ENCODE measurements around the gene RGS10. TPM values are rescaled to one million over a fixed set of nuclear protein-coding genes. Genes with fewer than 3 reads are reported as not detected.

Gene RGS10
- polyA plus RNA-seq, 3 donors: 57.1 to 87.2 (median 75.8) TPM

- H3K4me1 Mint-ChIP-seq: peaks cover 40% of the 10 kb centered on the region
- peak overlapping the region; percentile 81 to 90 for H3K4me3 Mint-ChIP-seq
- peak overlapping the region in 3 of 7 donors; percentile 19 to 56 (median 36) for H3K27ac Mint-ChIP-seq
- Histone ChIP-seq H4K20me1 (ENCODE audit: insufficient read depth, low read length) (peaks cover 38% of the 10 kb centered on the region), H3K4me3 (replicated peaks in 1 of 3; ENCODE audit: low read depth in 2 of 3, low read length in 3 of 3) (peak overlapping the region; percentile 67 to 85 (median 72)), H3K9ac (ENCODE audit: insufficient read depth, low read length, poor library complexity, severe bottlenecking) (peak overlapping the region; percentile 72), H2AFZ (ENCODE audit: insufficient read depth, low read depth, low read length, poor library complexity, severe bottlenecking) (peak overlapping the region; percentile 87), H3K36me3 (replicated peaks in 1 of 2; ENCODE audit: control insufficient read depth in 1 of 2, insufficient read depth in 2 of 2, low read length in 2 of 2) (no peaks in the 10 kb centered on the region), H3K4me1 (ENCODE audit: control insufficient read depth in 1 of 2, insufficient read depth in 2 of 2, low read length in 2 of 2) (peaks cover 27 to 47% of the 10 kb centered on the region in 2 donors), H3K4me2 (replicated peaks; ENCODE audit: extremely low read depth, low read length, poor library complexity, severe bottlenecking) (peak overlapping the region; percentile 84), H3K9me3 (replicated peaks in 1 of 2; ENCODE audit: control insufficient read depth in 1 of 2, insufficient read depth in 1 of 2, low read length in 2 of 2) (no peaks in the 10 kb centered on the region), H3K27ac (ENCODE audit: low read depth in 1 of 2, low read length in 2 of 2) (no peak overlapping the region), H3K27me3 (ENCODE audit: control insufficient read depth in 2 of 2, insufficient read depth in 2 of 2, low read length in 2 of 2) (peaks cover 0 to 11% of the 10 kb centered on the region in 2 donors), H3K79me2 (ENCODE audit: insufficient read depth, low read length) (peaks cover 36% of the 10 kb centered on the region)
- intact Hi-C loops (cut with micrococcal nuclease): no loop called here
- H3K27me3 Mint-ChIP-seq (ENCODE audit: low read depth in 3 of 3): peaks cover 12 to 18% (median 13%) of the 10 kb centered on the region in 3 donors
- peak in 2 of 3 donors; percentile 45 to 48 for DNase-seq
- H3K9me3 Mint-ChIP-seq: peaks cover 0 to 2% (median 0%) of the 10 kb centered on the region in 7 donors
- TF ChIP-seq CTCF (IDR thresholded peaks at IDR 0.05): peak; percentile 20
- under 1% methylated on average over 73 of the region's 78 CpGs for WGBS (ENCODE audit: insufficient coverage)
- H3K36me3 Mint-ChIP-seq: peaks cover 2% of the 10 kb centered on the region in 2 donors
These were observed 682 bp upstream of the RGS10 start for GRCh38 chr10:119542988-119543813.

GRCh38 chr10:119541459-119542356 is 811 bp downstream of the RGS10 start:
- H3K9me3 ChIP-seq (replicated peaks in 1 of 2; ENCODE audit: control insufficient read depth in 1 of 2, insufficient read depth in 1 of 2, low read length in 2 of 2): no peaks in the 10 kb centered on the region
- peak overlapping the region; percentile 72 for H3K9ac ChIP-seq (ENCODE audit: insufficient read depth, low read length, poor library complexity, severe bottlenecking)
- Mint-ChIP-seq H3K27me3 (ENCODE audit: low read depth in 3 of 3) (peaks cover 10 to 17% (median 13%) of the 10 kb centered on the region in 3 donors), H3K4me3 (peak overlapping the region; percentile 83 to 85), H3K9me3 (peaks cover 0 to 2% (median 0%) of the 10 kb centered on the region in 7 donors), H3K4me1 (peaks cover 55% of the 10 kb centered on the region), H3K36me3 (peaks cover 2 to 6% of the 10 kb centered on the region in 2 donors), H3K27ac (peak overlapping the region; percentile 37 to 78 (median 46))
- peaks cover 0 to 11% of the 10 kb centered on the region in 2 donors for H3K27me3 ChIP-seq (ENCODE audit: control insufficient read depth in 2 of 2, insufficient read depth in 2 of 2, low read length in 2 of 2)
- peak overlapping the region; percentile 67 to 85 (median 72) for H3K4me3 ChIP-seq (replicated peaks in 1 of 3; ENCODE audit: low read depth in 2 of 3, low read length in 3 of 3)
- DNase-seq: peak; percentile 45 to 58 (median 52)
- H3K36me3 ChIP-seq (replicated peaks in 1 of 2; ENCODE audit: control insufficient read depth in 1 of 2, insufficient read depth in 2 of 2, low read length in 2 of 2): no peaks in the 10 kb centered on the region
- peak overlapping the region; percentile 84 for H3K4me2 ChIP-seq (replicated peaks; ENCODE audit: extremely low read depth, low read length, poor library complexity, severe bottlenecking)
- intact Hi-C loops (cut with micrococcal nuclease): no loop called here
- H3K27ac ChIP-seq (ENCODE audit: low read depth in 1 of 2, low read length in 2 of 2): peak overlapping the region; percentile 33 to 69
- 4% methylated on average over 49 of the region's 57 CpGs for WGBS (ENCODE audit: insufficient coverage)
- TF ChIP-seq CTCF (IDR thresholded peaks at IDR 0.05): no peak
- H3K4me1 ChIP-seq (ENCODE audit: control insufficient read depth in 1 of 2, insufficient read depth in 2 of 2, low read length in 2 of 2): peaks cover 39 to 62% of the 10 kb centered on the region in 2 donors
- peaks cover 53% of the 10 kb centered on the region for H4K20me1 ChIP-seq (ENCODE audit: insufficient read depth, low read length)
- H3K79me2 ChIP-seq (ENCODE audit: insufficient read depth, low read length): peaks cover 49% of the 10 kb centered on the region
- peak overlapping the region; percentile 87 for H2AFZ ChIP-seq (ENCODE audit: insufficient read depth, low read depth, low read length, poor library complexity, severe bottlenecking)
